Brain pericyte (primary cell): ENCODE results near the gene PIEZO1.
"Not testable (repeated sequence)": the region's sequence is repeated elsewhere in the genome, so short reads cannot be mapped to it uniquely, and the experiment has no call there.

Experiments used
- DNase-seq: peaks from one replicate; pipeline ENCODE4 v3.0.0-alpha.2; 2012; ENCODE audit warnings: low read depth, low spot score

PIEZO1 gene

GRCh38 chr16:88803264-88803987, 18.4 kb upstream of the PIEZO1 start, which contains the start of gene CDT1:
TSS of gene CDT1 (plus strand) at chr16:88803789. CDS start at chr16:88803832, 43 bp downstream.
- DNase-seq, result no peak

GRCh38 chr16:88800277-88800592, 15.2 kb upstream of the PIEZO1 start:
- no peak for DNase-seq

- DNase-seq, result no peak
These were observed 14.7 kb upstream of the PIEZO1 start for GRCh38 chr16:88799569-88800276.

- no peak for DNase-seq
These were observed 13.9 kb upstream of the PIEZO1 start for GRCh38 chr16:88798772-88799455.

- no peak for DNase-seq
These were observed 13.1 kb upstream of the PIEZO1 start for GRCh38 chr16:88798073-88798472.

- DNase-seq, result no peak
These were observed 11.3 kb upstream of the PIEZO1 start for GRCh38 chr16:88796278-88796677.

GRCh38 chr16:88793251-88793954, 8.4 kb upstream of the PIEZO1 start:
- DNase-seq, result no peak

GRCh38 chr16:88792668-88793250, 7.7 kb upstream of the PIEZO1 start:
- no peak for DNase-seq

- DNase-seq, result no peak
These were observed 7.1 kb upstream of the PIEZO1 start for GRCh38 chr16:88792078-88792550.

GRCh38 chr16:88790312-88791211, 5.5 kb upstream of the PIEZO1 start:
- DNase-seq, result no peak

- DNase-seq, result no peak
These were observed 4.6 kb upstream of the PIEZO1 start for GRCh38 chr16:88789594-88789993.

- DNase-seq, result not testable (repeated sequence)
These were observed 3.7 kb upstream of the PIEZO1 start for GRCh38 chr16:88788749-88789148.

GRCh38 chr16:88787579-88788314, 2.7 kb upstream of the PIEZO1 start:
- no peak for DNase-seq

- DNase-seq, result no peak
These were observed 239 bp downstream of the PIEZO1 start for GRCh38 chr16:88784856-88785105.

- DNase-seq, result no peak
These were observed 755 bp downstream of the PIEZO1 start for GRCh38 chr16:88784074-88784855.

GRCh38 chr16:88783391-88784073, 1.5 kb downstream of the PIEZO1 start:
- no peak for DNase-seq

GRCh38 chr16:88782454-88783390, 2.3 kb downstream of the PIEZO1 start:
- DNase-seq, result no peak
